GM21367 (cell line): Measurements from ENCODE around the gene DOK5.

Experiments
- ATAC-seq: cut with Tn5 transposase; IDR thresholded peaks from one replicate; pipeline ENCODE4 v1.9.1; 2021; ENCODE audit not compliant: unreplicated experiment

DOK5 gene

GRCh38 chr20:54688476-54688875, 213.1 kb downstream of the DOK5 start:
- ATAC-seq, result no peak

GRCh38 chr20:54690323-54690722, 214.9 kb downstream of the DOK5 start:
- ATAC-seq, result no peak

GRCh38 chr20:54691327-54691726, 215.9 kb downstream of the DOK5 start:
- ATAC-seq, result no peak

- no peak for ATAC-seq
Observed at GRCh38 chr20:54692168-54692887, 216.9 kb downstream of the DOK5 start.

GRCh38 chr20:54694516-54694915, 219.1 kb downstream of the DOK5 start:
- ATAC-seq, result no peak

- ATAC-seq, result no peak
Observed at GRCh38 chr20:54698373-54698772, 223.0 kb downstream of the DOK5 start.
